ENCODE measurements around the gene MBD6.

DNA sequence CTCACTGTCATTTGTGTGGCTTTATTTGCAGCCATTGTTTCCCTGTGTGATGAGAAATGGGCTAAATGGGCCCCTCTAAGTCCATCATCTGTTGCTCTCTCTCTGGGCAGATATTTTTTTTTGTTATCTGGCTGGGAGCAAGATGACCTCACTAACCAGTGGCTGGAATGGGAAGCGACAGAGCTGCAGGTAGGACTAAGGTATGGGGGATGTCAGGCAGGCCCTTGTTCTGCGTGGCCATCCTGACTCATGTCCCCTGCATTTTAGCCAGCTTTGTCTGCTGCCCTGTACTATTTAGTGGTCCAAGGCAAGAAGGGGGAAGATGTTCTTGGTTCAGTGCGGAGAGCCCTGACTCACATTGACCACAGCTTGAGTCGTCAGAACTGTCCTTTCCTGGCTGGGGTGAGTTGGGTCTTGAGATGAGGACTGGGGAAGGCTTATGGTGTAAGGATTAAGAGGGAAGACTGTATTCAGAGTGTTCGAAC, 33.4 kb upstream of the MBD6 start:
- TF ChIP-seq CTCF (IDR thresholded peaks at IDR 0.05) = no peak
- TF ChIP-seq POLR2A (IDR thresholded peaks at IDR 0.05) = no peak
